Spleen (tissue), 7 donors: ENCODE results near the gene SMIM7.

ENCODE experiments used
- POLR2A ChIP-seq, 3 donors: fragments of 450-650 bp; IDR thresholded peaks; one replicate each; pipeline ENCODE4 v1.5.1; 2017; ENCODE audit warnings: antibody characterized with exemption in 3 of 3, mild to moderate bottlenecking in 1 of 3
- POLR2AphosphoS5 ChIP-seq, 3 donors: sonication (generic); formaldehyde crosslinking; IDR thresholded peaks; one replicate each; pipeline ENCODE4 v1.5.1; 2017; ENCODE audit warnings: antibody characterized with exemption in 3 of 3
- TF ChIP-seq, protein P1 (sequence below), 11 experiments: fragments of 200-600 bp in 7 of 11; fragments of 450-650 bp in 4 of 11; sonication (generic) in 4 of 11; IDR thresholded peaks in 8 of 11; conservative IDR thresholded peaks in 3 of 11; 1 replicate in 7 of 11; 2 replicates in 4 of 11; pipeline versions ENCODE4 v1.4.0 to v1.8.0; 2016 to 2021; ENCODE audit warnings: antibody characterized with exemption in 11 of 11, inconsistent platforms in 4 of 11, mild to moderate bottlenecking in 1 of 11
- donor health status: DM: no; HTN: no; CAD: no; lungs with moderate emphysema.
- donor health status: DM: no; HTN: no; CAD: no.
- donor health status: DM: no; HTN: no; CAD: no.

GRCh38 chr19:16703677-16704076 is 43.7 kb upstream of the SMIM7 start:
- TF ChIP-seq, protein P1, sequence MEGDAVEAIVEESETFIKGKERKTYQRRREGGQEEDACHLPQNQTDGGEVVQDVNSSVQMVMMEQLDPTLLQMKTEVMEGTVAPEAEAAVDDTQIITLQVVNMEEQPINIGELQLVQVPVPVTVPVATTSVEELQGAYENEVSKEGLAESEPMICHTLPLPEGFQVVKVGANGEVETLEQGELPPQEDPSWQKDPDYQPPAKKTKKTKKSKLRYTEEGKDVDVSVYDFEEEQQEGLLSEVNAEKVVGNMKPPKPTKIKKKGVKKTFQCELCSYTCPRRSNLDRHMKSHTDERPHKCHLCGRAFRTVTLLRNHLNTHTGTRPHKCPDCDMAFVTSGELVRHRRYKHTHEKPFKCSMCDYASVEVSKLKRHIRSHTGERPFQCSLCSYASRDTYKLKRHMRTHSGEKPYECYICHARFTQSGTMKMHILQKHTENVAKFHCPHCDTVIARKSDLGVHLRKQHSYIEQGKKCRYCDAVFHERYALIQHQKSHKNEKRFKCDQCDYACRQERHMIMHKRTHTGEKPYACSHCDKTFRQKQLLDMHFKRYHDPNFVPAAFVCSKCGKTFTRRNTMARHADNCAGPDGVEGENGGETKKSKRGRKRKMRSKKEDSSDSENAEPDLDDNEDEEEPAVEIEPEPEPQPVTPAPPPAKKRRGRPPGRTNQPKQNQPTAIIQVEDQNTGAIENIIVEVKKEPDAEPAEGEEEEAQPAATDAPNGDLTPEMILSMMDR (IDR thresholded peaks at IDR 0.05 in 8 of 11, conservative IDR thresholded peaks at IDR 0.05 in 3 of 11), result no peak
- TF ChIP-seq POLR2A (IDR thresholded peaks at IDR 0.05) (no peak), POLR2AphosphoS5 (IDR thresholded peaks at IDR 0.05) (no peak)
